GM21528 (cell line): ENCODE data around the gene RUFY4.

Experiments
- ATAC-seq: cut with Tn5 transposase; IDR thresholded peaks from one replicate; pipeline ENCODE4 v1.9.1; 2021; ENCODE audit warnings: mild to moderate bottlenecking, moderate library complexity; ENCODE audit not compliant: unreplicated experiment, low FRiP score

The RUFY4 gene

DNA sequence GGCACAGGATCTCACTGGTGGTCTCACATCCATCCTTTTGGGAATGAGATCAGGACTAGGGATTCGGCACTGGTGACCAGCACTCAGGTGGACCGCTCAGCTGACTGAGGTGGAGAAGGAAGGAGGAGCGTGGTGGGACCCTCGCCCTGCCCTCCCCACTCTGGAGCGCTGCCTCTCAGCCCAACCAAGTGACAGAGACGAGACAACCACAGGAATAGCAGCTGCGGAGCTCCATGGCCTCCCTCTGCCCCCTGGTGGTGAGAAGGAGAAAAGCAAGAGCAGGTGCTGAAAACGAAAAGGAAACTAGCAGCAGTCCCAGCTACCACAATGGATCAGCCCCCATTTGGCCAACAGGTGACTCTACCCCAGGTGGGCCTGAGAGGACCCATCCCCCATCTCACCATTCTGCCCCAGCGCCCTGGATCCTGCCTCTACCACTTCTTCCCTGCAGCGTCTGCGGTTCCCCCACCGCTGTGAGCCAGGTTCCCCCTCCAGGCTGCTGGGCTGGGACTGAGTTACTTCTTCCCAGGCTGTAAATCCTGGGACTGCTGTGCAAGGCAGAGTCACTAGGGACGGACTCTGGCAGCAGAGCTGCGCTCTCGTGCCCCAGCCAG lies at the start of gene RUFY4:
TSS of gene RUFY4 (plus strand) at position 533 of the 614 bp plus-strand sequence. CDS start 1,353 bp downstream, outside the sequence.
- ATAC-seq = peak; percentile 76

DNA sequence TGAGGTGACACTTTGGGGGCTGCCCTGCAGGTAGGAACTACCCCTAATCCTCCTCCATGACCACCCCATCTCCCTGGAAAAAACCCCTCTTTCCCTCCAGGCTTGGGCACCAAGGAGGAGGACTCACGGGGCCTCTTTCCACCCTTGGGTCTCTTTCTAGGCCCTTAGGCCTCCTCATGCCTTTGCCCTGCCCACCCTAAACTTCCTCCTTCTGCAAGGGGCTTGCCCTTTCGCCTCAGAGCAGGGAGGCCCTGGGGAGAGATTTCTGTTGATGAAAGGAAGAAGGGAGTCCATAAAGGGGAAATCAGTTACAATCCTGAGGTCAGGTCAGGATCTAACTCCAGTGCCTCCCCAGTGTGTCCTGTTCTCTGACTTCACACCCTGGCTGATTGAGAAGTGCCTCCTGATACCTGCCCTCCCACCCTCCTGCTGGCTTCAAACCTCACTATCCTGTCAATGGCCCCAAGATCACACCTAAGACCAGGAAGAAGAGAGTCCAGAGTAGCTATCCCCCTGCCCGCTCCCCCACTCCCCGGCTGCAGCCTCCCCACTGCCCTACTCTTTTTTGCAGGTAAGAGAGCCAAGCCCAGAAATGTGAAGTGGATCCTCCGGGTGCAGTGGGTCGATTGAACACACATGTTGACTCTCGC lies 49.5 kb upstream of the RUFY4 start:
- ATAC-seq = no peak

DNA sequence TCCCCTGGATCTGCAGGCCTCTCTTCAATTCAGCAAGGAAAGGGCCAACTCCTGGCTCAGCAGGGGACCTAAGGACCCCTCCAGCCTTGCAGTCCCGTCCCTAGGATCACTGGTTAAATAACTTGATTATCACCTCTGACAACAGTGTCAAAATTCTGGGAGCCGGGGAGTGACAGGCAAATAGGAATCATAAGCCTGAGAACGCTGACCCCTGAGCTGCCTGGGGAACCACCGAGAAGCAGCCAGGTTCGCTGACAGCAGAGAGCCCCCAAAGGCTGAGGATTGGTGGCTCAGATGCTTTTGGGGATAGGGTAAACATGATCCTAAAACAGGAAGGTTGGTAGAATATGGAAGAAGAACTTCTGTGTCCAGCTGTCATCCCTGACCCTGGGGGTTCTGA lies 48.8 kb upstream of the RUFY4 start:
- no peak for ATAC-seq

- no peak for ATAC-seq
Measured at GRCh38 chr2:218020966-218021535, 48.0 kb upstream of the RUFY4 start.

- no peak for ATAC-seq
Measured at GRCh38 chr2:218021536-218022071, 47.4 kb upstream of the RUFY4 start.

DNA sequence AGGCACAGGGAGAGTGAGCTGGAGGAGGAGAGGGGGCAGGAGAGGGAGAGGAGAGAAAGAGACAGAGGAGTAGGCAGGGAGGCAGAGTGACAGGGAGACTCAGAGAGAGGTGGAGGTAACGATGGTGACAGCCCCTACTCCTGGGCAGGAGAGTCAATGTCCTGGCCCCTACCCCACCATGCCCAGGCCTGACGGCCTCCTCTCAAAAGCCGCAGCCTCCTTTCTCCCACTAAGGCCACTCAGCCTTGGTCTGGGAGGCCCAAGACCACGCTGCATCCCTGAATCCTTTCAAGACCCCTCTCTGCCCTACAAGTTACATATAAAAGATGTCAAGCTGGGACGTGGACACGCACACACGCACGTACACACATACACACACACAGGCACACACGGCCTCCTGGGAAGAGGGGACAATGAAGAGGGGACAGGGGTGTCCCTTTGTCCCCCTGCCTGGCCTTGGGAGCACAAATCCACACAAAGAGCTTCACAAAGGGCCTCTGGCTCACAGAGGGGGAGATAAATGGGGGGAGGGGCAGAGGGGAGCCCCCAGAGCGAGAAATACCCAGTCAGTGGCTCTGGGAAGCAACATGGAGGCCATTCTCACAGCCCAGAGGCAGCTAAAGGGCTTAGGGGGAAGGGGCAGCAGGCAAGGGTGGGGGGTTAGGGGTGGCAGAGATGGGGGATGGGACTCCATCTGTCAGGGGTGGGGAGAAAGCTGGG lies 46.8 kb upstream of the RUFY4 start:
- ATAC-seq = no peak

DNA sequence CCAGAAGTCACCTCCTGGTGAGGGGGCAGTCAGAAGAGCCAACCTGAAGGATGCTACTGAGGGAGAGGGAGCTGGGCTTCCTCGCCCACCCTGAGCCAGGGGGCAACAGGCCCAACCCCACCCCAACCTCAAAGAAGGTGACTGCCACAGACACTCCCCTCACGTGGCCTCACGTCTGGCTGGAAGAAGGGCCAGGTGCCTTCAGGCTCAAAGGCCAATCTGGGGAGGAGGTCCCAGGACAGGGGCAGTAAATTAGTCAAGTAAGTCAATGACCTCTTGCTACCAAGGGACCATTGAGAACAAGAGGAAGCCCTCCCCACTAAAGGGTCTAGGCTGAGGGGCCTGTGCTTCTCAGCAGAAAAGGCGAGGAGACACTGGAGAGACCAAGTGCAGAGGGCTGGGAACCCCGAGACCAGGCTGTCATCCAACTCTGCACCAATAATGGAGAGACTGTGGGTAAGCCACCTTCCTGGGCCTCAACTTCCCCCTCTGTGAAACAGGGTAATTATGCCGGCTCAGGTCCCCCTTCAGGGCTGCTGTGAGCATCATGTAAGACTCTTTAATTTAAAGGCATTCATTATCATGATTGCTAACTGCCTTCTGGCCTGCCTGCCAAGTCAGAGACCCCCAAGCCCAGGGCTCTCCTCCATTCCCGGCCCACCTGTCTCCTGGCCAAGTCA lies 46.1 kb upstream of the RUFY4 start:
- no peak for ATAC-seq

DNA sequence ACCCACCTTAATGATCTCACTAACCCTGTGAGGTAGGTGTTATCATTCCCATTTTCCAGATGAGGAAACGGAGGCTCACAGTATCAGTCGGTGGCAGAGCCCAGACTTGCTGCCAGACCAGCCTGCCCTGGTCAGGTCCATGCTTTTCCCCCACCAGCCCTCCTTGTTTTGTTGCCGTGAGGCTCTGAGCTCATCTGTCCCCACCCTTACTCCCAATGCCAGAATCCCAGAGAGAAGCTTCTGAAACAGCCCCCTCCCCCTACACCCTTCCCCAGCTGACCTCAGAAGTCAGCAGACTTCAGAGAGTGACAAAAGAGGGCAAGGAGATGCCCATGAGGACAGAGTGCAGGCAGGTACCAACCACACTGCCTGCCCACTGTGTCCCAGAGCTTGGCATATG lies 45.4 kb upstream of the RUFY4 start:
- no peak for ATAC-seq

DNA sequence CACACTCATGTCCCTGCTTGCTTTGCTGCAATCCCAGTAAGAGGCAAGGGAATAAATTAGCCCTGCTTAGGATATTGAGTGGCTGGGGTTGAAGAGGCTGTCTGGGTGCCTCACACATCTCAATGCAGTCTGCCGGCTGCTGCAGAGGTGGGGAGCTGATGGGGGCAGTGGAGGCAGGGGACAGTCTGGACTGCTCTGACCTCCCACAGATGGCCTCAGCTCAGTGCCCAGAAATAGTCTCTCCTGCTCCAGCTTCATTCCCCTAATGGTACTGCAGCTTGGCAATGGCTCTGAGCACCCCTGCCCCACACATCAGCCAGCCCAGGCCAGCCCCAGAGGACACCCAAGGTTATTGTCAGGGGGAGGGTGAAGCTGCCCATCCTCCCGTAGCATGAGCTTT lies 44.7 kb upstream of the RUFY4 start:
- ATAC-seq = no peak

GRCh38 chr2:218024871-218025270 lies 44.2 kb upstream of the RUFY4 start:
- ATAC-seq = no peak

- ATAC-seq = no peak
Measured at GRCh38 chr2:218026244-218026643, 42.8 kb upstream of the RUFY4 start.

- ATAC-seq = no peak
Measured at GRCh38 chr2:218026676-218027425, 42.2 kb upstream of the RUFY4 start.

DNA sequence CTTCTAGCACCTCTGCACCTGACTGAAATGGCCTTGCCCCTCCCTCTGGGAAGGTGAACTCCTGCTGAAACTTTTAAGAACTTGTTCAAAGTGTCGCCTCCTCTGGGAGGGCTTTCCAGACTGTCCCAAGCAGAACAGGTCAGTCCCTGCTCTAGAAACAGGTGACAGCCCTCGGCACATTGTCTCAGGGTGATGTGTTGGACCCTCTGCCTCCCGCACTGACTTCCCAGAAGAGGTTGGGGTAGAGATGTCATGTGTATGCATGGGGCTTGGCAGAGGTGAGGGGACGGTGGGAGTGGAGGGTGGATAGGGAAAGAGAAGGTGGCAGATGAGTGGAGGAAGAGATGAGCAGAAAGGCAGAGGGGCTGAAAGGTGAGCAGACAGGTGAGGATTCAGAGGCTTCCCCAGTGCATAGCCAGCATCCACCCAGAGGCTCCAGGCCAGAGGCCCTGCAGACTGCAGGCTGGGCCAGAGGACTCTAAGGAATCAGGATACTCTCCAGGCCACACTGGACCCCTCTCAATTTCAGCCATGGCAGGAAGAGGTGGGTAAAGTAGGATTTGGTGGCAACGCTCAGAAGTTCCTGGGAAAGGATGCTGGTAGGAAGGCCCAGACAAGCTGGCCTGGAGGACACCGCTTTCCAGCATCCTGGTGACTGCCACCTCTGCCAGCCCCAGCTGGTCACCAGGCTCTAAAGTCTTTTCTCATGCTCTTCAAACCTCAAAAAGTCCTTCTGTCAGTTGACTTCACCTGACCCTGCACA lies 41.4 kb upstream of the RUFY4 start:
- ATAC-seq = no peak

DNA sequence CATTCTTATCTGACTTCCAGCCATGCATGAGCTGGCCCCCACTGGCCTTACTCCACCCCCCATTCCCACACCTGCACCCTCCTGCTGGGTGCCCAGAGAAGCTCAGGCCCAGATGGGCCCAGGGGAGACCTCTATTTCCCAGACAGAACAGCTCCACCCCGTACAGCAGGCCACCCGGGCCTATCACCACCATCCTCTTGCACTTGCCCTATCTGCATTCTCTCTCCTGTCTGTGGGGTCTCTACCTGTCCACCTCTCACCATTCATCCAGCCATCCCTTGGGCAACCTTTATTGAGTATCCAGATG lies 40.9 kb upstream of the RUFY4 start:
- ATAC-seq = no peak

DNA sequence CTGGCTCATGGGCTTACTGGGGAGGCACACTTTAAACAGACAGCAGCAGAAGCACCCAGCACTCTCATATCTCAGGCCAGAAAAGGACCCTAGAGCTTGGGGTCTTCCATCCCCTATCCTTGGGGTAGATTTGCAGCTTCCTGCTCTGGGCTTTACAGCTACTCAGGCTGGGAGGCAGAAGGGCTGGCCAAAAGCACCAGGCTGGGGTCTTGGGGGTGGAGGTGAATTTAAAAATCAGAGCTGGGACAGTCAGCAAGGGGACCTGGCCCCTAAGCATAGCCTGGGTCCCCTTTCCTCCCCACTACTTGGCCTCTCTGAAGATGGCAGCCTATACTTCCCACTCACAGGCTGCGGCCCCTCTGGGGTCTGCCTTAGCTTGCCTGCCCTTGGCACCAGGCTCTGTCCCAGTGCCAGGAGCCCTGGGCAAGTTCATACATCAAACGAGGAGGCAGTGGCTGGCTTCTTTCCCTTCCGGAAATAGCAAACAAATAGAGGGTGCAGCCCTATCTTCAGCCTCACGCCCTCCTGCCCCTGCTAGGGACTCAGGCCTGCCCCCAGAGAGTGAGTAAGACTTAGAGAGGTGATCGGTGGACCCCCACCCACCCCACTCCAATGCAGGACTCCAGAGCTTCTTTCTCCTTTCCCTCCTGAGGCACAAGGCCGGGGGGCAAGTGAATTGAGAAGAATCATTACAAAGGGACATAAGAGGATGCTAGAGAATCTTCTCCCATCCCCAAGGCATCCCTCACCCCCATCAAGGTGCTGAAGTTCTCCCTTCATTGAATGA lies 40.3 kb upstream of the RUFY4 start:
- ATAC-seq = no peak

- ATAC-seq = no peak
Measured at GRCh38 chr2:218029366-218030360, 39.4 kb upstream of the RUFY4 start.

DNA sequence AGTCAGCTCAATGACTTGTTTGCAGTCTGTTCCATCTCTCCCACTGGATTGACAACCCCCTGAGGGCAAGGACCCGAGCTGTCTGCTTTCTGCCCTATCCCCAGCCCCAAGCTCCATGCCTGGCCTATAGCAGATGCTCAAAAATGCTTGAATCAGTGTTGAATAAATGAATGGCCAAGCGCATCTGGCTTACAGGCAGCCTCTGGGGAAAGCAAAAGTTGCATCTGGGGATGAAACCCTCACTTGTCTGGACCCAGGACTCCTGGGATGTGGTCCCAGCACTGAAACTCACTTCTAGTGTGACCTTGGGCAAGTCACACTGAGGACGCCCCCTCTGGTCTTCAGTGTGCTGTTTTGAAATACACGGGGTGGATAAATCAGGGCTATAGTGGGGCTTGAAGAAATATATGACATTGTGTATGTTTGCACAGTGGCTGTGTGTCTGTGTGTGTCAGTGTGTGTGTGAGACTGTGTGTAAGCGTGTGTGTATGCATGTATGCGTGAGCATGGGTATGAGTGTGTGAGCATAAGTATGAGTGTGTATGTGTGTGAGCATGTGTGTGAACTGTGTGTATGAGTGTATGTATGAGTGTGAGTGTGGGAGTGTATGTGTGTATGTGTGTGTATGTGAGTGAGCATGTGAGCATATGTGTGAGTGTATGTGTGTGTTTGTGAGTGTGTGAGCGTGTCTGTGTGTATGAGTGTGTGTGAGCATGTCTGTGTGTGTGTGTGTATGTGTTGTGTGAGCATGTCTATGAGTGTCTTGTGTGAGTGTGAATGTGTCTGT lies 38.5 kb upstream of the RUFY4 start:
- ATAC-seq = no peak
